Measurements from ENCODE around the gene PLPP6. TPM values are rescaled to one million over a fixed set of nuclear protein-coding genes. Genes with fewer than 3 reads are reported as not detected.
A peak's percentile ranks its signal among the peaks of the same experiment; 100 is the strongest.

Gene PLPP6
- total and polyA plus RNA-seq, 3 donors from 2014 or later, result 9.5 to 10.8 (median 10.4) TPM

DNA sequence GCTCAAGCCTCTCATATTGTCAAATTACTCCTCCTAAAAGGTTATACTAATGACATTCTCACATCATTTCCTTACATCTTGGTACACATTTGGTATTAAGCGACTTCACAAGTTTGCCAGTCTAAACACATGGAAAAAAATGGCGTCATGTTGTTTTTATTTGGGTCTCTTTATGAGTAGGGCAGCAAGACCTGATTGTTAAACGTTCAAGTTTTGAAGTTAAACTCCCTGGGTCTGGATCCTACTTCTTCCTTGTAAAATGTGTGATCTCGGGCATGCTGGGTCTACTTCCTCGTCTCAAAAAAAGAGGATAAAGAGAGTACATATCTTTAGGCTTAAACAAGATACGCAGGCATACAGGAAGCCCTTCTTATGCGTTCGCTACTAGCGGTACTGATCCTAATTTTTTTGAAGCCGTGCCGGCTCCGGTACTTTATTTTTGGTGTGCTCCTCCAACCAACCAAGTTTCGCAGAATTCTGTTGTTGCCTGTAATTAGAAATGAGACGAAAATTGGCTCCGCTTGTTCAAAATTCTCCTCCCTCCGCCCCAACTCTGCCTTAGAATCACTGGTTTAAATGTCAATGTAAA lies 16.7 kb downstream of the PLPP6 start:
- no peak for DNase-seq
- Histone ChIP-seq H3K4me1 (peaks cover 11% of the 10 kb centered on the region), H3K27me3 (no peaks in the 10 kb centered on the region), H3K27ac (peak overlapping the region; percentile 98), H3K36me3 (ENCODE audit: low read depth, missing control alignments) (no peaks in the 10 kb centered on the region), H3K4me3 (peak overlapping the region; percentile 93 to 95), H3K9me3 (no peaks in the 10 kb centered on the region)
- intact Hi-C loops (cut with DNase I; ENCODE audit: low total_unique reads), result no loop called here
- no peak for TF ChIP-seq POLR2A (IDR thresholded peaks at IDR 0.05)
- 0% methylated on average over 16 of the region's 16 CpGs for WGBS, 2 donors

DNA sequence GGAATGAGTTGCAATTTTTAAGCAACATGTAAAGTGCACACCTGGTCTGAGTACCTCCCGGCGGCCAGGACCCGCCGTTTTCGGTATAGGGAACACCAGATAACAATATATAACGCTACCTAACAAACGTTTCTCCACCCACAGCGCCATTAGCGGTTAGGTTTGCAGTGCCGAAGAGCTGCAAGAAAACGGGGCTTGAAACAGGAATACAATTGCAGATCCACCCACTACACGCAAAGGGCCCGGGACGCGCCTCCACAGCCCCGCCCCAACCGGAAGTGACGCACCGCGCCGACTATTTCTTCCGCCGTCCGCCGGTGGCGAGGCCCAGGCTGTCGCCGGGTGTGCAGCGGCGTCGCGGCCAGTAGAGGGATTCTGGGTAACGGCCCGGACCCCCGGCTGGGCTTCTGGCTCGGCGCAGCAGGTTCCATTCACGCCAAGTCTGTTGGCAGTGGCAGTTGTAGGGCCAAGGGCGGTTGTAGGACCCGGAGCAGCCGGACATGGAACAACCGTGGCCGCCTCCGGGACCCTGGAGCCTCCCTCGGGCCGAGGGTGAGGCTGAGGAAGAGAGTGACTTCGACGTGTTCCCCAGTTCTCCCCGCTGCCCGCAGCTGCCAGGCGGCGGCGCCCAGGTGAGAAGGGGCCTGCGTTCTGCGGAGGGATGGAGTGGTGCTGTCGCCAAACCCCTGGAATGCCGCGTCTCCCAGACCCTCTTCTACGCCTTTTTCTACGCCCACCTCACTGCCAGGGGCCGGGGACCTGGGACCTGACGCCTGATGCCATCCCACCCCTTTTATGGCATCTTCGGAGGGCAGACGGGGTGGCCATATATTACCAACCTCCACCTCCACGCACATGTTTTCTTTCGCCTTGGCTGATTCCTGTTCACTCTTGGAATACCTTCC lies 17.4 kb downstream of the PLPP6 start, which contains the start of gene CDC37L1:
Gene CDC37L1, plus strand, starts transcription at position 302 of the 905 bp plus-strand sequence. Its CDS starts 199 bp downstream, at position 501.
- Histone ChIP-seq H3K9me3 (no peaks in the 10 kb centered on the region), H3K36me3 (ENCODE audit: low read depth, missing control alignments) (no peaks in the 10 kb centered on the region), H3K4me3 (peak within 1 kb of the TSS; percentile 93 to 95), H3K4me1 (peaks cover 15% of the 10 kb centered on the region), H3K27ac (peak within 1 kb of the TSS; percentile 98), H3K27me3 (no peaks in the 10 kb centered on the region)
- intact Hi-C loops (cut with DNase I; ENCODE audit: low total_unique reads), result no loop called here
- peak; percentile 44 to 75 (median 67) for TF ChIP-seq CTCF (IDR thresholded peaks at IDR 0.05)
- peak; percentile 94 for TF ChIP-seq POLR2A (IDR thresholded peaks at IDR 0.05)
- 0% methylated on average over 19 to 66 of the region's 66 CpGs for WGBS, 2 donors
- peak; percentile 98 for DNase-seq

GRCh38 chr9:4680173-4680525 lies 18.1 kb downstream of the PLPP6 start:
- no peaks in the 10 kb centered on the region for H3K9me3 ChIP-seq
- intact Hi-C loops (cut with DNase I; ENCODE audit: low total_unique reads), result no loop called here
- peak overlapping the region; percentile 93 to 95 for H3K4me3 ChIP-seq
- 0 to 1% methylated on average over 10 of the region's 10 CpGs for WGBS, 2 donors
- H3K27me3 ChIP-seq, result no peaks in the 10 kb centered on the region
- TF ChIP-seq CTCF (IDR thresholded peaks at IDR 0.05), result no peak
- TF ChIP-seq POLR2A (IDR thresholded peaks at IDR 0.05), result no peak
- no peaks in the 10 kb centered on the region for H3K36me3 ChIP-seq (ENCODE audit: low read depth, missing control alignments)
- peak overlapping the region; percentile 98 for H3K27ac ChIP-seq
- no peak for DNase-seq
- H3K4me1 ChIP-seq, result peaks cover 15% of the 10 kb centered on the region

DNA sequence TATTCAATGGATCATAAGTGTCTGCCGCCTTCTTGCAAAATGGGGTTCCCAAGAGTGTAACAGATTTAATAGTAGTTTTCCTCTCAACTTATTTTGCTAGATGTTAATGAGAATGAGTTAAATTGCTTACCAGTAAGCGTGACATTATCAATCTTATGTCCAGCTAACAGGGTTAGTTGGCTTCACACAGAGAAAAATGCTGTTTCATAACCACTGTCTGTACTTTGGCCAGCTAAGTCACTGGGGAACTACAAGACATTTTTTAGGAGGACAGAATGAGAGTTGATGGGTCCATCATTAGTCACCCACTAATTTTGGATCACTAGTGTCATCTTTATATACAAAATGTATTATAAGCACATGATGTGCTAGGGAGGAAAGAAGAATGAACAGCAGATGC lies 18.7 kb downstream of the PLPP6 start:
- intact Hi-C loops (cut with DNase I; ENCODE audit: low total_unique reads), result no loop called here
- no peak for TF ChIP-seq CTCF (IDR thresholded peaks at IDR 0.05)
- no peak for TF ChIP-seq POLR2A (IDR thresholded peaks at IDR 0.05)
- Histone ChIP-seq H3K4me3 (peak overlapping the region; percentile 93 to 95), H3K4me1 (peaks cover 18% of the 10 kb centered on the region), H3K36me3 (ENCODE audit: low read depth, missing control alignments) (no peaks in the 10 kb centered on the region), H3K9me3 (no peaks in the 10 kb centered on the region), H3K27ac (peak overlapping the region; percentile 98), H3K27me3 (no peaks in the 10 kb centered on the region)
- no peak for DNase-seq
- WGBS, 2 donors, result 37 to 38% methylated on average over 2 of the region's 2 CpGs

DNA sequence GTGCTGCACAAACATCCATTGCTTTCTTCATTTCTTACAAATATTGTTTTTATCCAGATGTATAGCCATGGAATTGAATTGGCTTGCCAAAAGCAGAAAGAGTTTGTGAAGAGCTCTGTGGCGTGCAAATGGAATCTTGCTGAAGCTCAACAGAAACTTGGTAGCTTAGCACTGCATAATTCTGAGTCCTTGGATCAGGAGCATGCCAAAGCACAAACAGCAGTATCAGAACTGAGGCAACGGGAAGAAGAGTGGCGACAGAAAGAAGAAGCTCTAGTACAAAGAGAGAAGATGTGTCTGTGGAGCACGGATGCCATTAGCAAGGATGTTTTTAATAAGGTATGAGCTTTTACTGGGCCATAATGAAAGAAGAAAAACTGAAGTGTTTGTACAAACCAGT lies 22.7 kb downstream of the PLPP6 start:
- 73 to 86% methylated on average over 4 of the region's 4 CpGs for WGBS, 2 donors
- Histone ChIP-seq H3K27me3 (no peaks in the 10 kb centered on the region), H3K9me3 (no peaks in the 10 kb centered on the region), H3K4me3 (no peak overlapping the region), H3K4me1 (peaks cover 26% of the 10 kb centered on the region), H3K36me3 (ENCODE audit: low read depth, missing control alignments) (no peaks in the 10 kb centered on the region), H3K27ac (peak overlapping the region in 1 of 2 donors; percentile 21)
- TF ChIP-seq POLR2A (IDR thresholded peaks at IDR 0.05) (no peak), CTCF (IDR thresholded peaks at IDR 0.05) (no peak)
- intact Hi-C loops (cut with DNase I; ENCODE audit: low total_unique reads), result no loop called here
- no peak for DNase-seq

All from testis (tissue), 3 donors.